H1 (cell line): ENCODE measurements around the gene VTI1B. TPM values are rescaled to one million over a fixed set of nuclear protein-coding genes. Genes with fewer than 3 reads are reported as not detected.

Experiments
- ASH2L ChIP-seq: fragments of 200-600, 300-600 bp; sonication (generic); IDR thresholded peaks from one replicate; pipeline ENCODE4 v1.7.1; 2017; ENCODE audit warnings: low read length
- BACH1 ChIP-seq: IDR thresholded peaks from 2 replicates; pipeline ENCODE4 v1.6.1; 2012; ENCODE audit warnings: low read length, improper control_type of control experiment
- BCL11A ChIP-seq, 2 experiments: IDR thresholded peaks; one replicate each; pipeline ENCODE4 v1.6.1; 2011; ENCODE audit warnings: low read depth in 2 of 2, low read length in 2 of 2, mild to moderate bottlenecking in 2 of 2
- CBX8 ChIP-seq: fragments of 300-800, 300-1000 bp; sonication (generic); IDR thresholded peaks from 2 replicates; pipeline ENCODE4 v1.7.1; 2016; ENCODE audit warnings: low read depth, low read length, borderline replicate concordance
- CEBPB ChIP-seq: IDR thresholded peaks from 2 replicates; pipeline ENCODE4 v1.6.1; 2012; ENCODE audit warnings: low read depth, low read length
- EGR1 ChIP-seq: IDR thresholded peaks from 2 replicates; pipeline ENCODE4 v1.6.1; 2011; ENCODE audit warnings: low read depth, low read length, borderline replicate concordance
- EP300 ChIP-seq, 2 experiments: IDR thresholded peaks; 1 replicate in 1 of 2; 2 replicates in 1 of 2; pipeline ENCODE4 v1.6.1; 2011 to 2012; ENCODE audit warnings: low read depth in 2 of 2, low read length in 2 of 2, mild to moderate bottlenecking in 2 of 2, borderline replicate concordance in 1 of 2, inconsistent platforms in 1 of 2, moderate library complexity in 1 of 2
- GABPA ChIP-seq: IDR thresholded peaks from 2 replicates; pipeline ENCODE4 v1.6.1; 2011; ENCODE audit warnings: mild to moderate bottlenecking, low read length, moderate library complexity, borderline replicate concordance; ENCODE audit not compliant: insufficient read depth
- GTF2F1 ChIP-seq: IDR thresholded peaks from 2 replicates; pipeline ENCODE4 v1.6.1; 2012; ENCODE audit warnings: low read depth, low read length, improper control_type of control experiment, borderline replicate concordance
- HDAC2 ChIP-seq, 2 experiments: fragments of 300-600 bp in 1 of 2; sonication (generic) in 1 of 2; IDR thresholded peaks; 2 replicates each; pipeline ENCODE4 v1.6.1; 2011 to 2012; ENCODE audit warnings: low read depth in 2 of 2, low read length in 2 of 2, mild to moderate bottlenecking in 2 of 2, moderate library complexity in 2 of 2, borderline replicate concordance in 1 of 2, inconsistent platforms in 1 of 2
- JUN ChIP-seq: IDR thresholded peaks from 2 replicates; pipeline ENCODE4 v1.6.1; 2011; ENCODE audit warnings: low read depth, mild to moderate bottlenecking, improper control_type of control experiment, low read length
- JUND ChIP-seq: IDR thresholded peaks from 2 replicates; pipeline ENCODE4 v1.6.1; 2011; ENCODE audit warnings: mild to moderate bottlenecking, improper control_type of control experiment, low read length
- KDM1A ChIP-seq: fragments of 200-600, 300-600 bp; sonication (generic); IDR thresholded peaks from 2 replicates; pipeline ENCODE4 v1.7.1; 2016; ENCODE audit warnings: mild to moderate bottlenecking, low read length, borderline replicate concordance
- NRF1 ChIP-seq: IDR thresholded peaks from 2 replicates; pipeline ENCODE4 v1.6.1; 2011; ENCODE audit warnings: mild to moderate bottlenecking, low read depth, low read length, improper control_type of control experiment
- POU5F1 ChIP-seq: IDR thresholded peaks from 2 replicates; pipeline ENCODE4 v1.6.1; 2011; ENCODE audit warnings: low read depth, mild to moderate bottlenecking, low read length, moderate library complexity
- RBBP5 ChIP-seq: IDR thresholded peaks from 2 replicates; pipeline ENCODE4 v1.7.1; 2012; ENCODE audit warnings: low read depth, mild to moderate bottlenecking, inconsistent platforms, low read length, moderate library complexity, borderline replicate concordance
- RFX5 ChIP-seq: IDR thresholded peaks from 2 replicates; pipeline ENCODE4 v1.6.1; 2011; ENCODE audit warnings: low read depth, low read length, improper control_type of control experiment, borderline replicate concordance
- SAP30 ChIP-seq: fragments of 300-600 bp; sonication (generic); IDR thresholded peaks from 2 replicates; pipeline ENCODE4 v1.7.1; 2012; ENCODE audit warnings: low read length, moderate library complexity, mild to moderate bottlenecking, inconsistent platforms; ENCODE audit not compliant: insufficient read depth, insufficient replicate concordance
- SIRT6 ChIP-seq: IDR thresholded peaks from one replicate; pipeline ENCODE4 v1.7.1; 2012; ENCODE audit warnings: low read length, inconsistent platforms
- SIX5 ChIP-seq: IDR thresholded peaks from 2 replicates; pipeline ENCODE4 v1.6.1; 2011; ENCODE audit warnings: mild to moderate bottlenecking, low read depth, low read length
- TAF7 ChIP-seq: optimal IDR thresholded peaks from 2 replicates; pipeline ENCODE3; 2011; ENCODE audit warnings: low read depth, mild to moderate bottlenecking, inconsistent platforms, low read length, moderate library complexity, borderline replicate concordance
- TBP ChIP-seq: IDR thresholded peaks from 2 replicates; pipeline ENCODE4 v1.6.1; 2011; ENCODE audit warnings: low read depth, low read length, improper control_type of control experiment
- TCF12 ChIP-seq: IDR thresholded peaks from 2 replicates; pipeline ENCODE4 v1.6.1; 2011; ENCODE audit warnings: low read depth, mild to moderate bottlenecking, low read length
- polyA plus RNA-seq, 7 experiments: library from polyadenylated mRNA; depleted of rRNA in 3 of 7; stranded (reverse) in 5 of 7; unstranded in 2 of 7; fragments of >200 nt in 5 of 7; fragments of 200-250 nt in 2 of 7; gene quantifications; 1 replicate in 5 of 7; 2 replicates in 1 of 7; 4 replicates in 1 of 7; pipeline versions ENCODE4 v1.2.1 to v1.2.3, GENCODE V29; 2011 to 2013; ENCODE audit warnings: missing spikeins in 2 of 7, mixed read lengths in 2 of 7
- total RNA-seq: library from RNA; stranded (reverse); fragmentation: NEBNext Ultra II Directional; extraction: Animal tissue kit (Norgen Biotek cat#: 25700); gene quantifications from 2 replicates; pipeline ENCODE4 v1.2.1, GENCODE V29; 2021
- TF ChIP-seq, protein P1 (sequence below): IDR thresholded peaks from 2 replicates; pipeline ENCODE4 v1.6.1; 2012; ENCODE audit warnings: inconsistent platforms

Gene VTI1B
- total and polyA plus RNA-seq, 2 of the 8 experiments (the other 6 are each of a cell fraction or from before 2014, with no cell fraction given) = 28.1 to 98.7 TPM

DNA sequence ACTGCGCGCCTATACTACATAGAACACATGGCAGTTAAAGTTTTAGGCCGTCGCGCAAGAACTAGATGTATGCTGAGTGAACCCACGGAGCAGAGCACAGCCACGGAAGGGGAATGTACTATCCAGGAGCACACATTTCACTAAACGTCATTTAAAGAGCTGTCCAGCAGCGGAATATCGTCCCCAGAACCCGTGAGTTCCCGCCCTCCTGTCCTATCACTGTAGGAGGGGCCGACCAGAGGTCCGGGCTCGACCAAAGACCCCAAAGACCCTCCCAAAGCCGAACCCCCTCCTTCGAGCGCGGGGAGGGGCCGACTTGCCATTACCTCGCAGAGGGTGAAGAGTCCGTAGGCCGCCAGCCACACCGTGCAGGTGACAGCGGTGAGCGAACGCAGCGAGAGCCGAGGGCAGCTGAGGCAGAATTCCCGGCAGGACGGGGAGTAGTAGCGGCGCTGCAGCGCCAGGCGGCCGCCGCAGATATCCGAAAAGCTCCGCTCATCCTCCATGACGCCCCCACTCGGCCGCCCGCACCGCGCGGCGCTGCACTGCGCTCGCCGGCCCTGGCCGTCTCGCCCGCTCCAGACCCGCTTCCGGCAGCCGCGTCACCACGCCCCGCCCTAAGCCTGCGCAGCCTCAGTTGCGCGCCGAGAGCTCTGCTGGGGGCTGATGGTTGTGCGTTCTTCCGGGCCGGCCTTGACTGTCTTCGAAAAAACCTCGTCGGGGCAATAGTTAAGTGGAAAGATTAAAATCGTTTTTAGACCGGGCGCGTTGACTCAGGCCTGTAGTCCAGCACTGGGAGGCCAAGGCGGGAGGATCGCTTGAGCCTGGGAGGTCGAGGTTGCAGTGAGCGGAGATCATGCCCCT, 74.5 kb downstream of the VTI1B start, which contains the start of gene PIGH (continued):
- TF ChIP-seq SIX5 (no peak), JUN (no peak), EGR1 (0 out of 2 replicates have a peak, but pooled peaks have one; percentile 41), BACH1 (no peak), TCF12 (no peak), JUND (0 out of 2 replicates have a peak, but pooled peaks have one; percentile 22), GABPA (no peak), HDAC2 (IDR thresholded peaks at IDR 0.05; ENCODE audit: borderline replicate concordance in 1 of 2, low read depth in 2 of 2, low read length in 2 of 2) (0 out of 4 replicates have a peak, but pooled peaks of 1 of the 2 experiments have one; percentile 34), RFX5 (no peak), BCL11A (IDR thresholded peaks at IDR 0.05; ENCODE audit: low read depth in 2 of 2, low read length in 2 of 2) (no peak), KDM1A (no peak), TBP (peak; percentile 73), CEBPB (no peak), SIRT6 (no peak), TAF7 (no peak), ASH2L (peak; percentile 27), NRF1 (peak; percentile 80), POU5F1 (no peak), EP300 (IDR thresholded peaks at IDR 0.05; ENCODE audit: borderline replicate concordance in 1 of 2, low read depth in 2 of 2, low read length in 2 of 2) (no peak), RBBP5 (peak; percentile 75), GTF2F1 (no peak), SAP30 (peak; percentile 69), CBX8 (no peak)
- TF ChIP-seq, protein P1, sequence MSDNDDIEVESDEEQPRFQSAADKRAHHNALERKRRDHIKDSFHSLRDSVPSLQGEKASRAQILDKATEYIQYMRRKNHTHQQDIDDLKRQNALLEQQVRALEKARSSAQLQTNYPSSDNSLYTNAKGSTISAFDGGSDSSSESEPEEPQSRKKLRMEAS = 0 out of 2 replicates have a peak, but pooled peaks have one; percentile 49
